Epithelial cell of prostate (primary cell): ENCODE data around the gene TC2N.
"Not testable (repeated sequence)": the region's sequence is repeated elsewhere in the genome, so short reads cannot be mapped to it uniquely, and the experiment has no call there.

Source experiments
- DNase-seq: peaks from one replicate; pipeline ENCODE4 v3.0.0-alpha.2; 2011; ENCODE audit warnings: low read depth, low spot score
- H3K27ac ChIP-seq: fragments of 450-650 bp; 2 replicates; pipeline ENCODE4 v1.5.1; 2017; ENCODE audit warnings: mild to moderate bottlenecking

The TC2N gene

GRCh38 chr14:91837076-91837475 lies 30.3 kb downstream of the TC2N start:
- peak overlapping the region; percentile 48 for H3K27ac ChIP-seq
- no peak for DNase-seq

GRCh38 chr14:91835920-91836843 lies 31.2 kb downstream of the TC2N start:
- peak; percentile 39 for DNase-seq
- H3K27ac ChIP-seq, result peak overlapping the region; percentile 48

GRCh38 chr14:91835197-91835919 lies 32.0 kb downstream of the TC2N start:
- H3K27ac ChIP-seq, result peak overlapping the region; percentile 48
- DNase-seq, result no peak

GRCh38 chr14:91834571-91834970 lies 32.8 kb downstream of the TC2N start:
- no peak for DNase-seq
- no peak overlapping the region for H3K27ac ChIP-seq

DNA sequence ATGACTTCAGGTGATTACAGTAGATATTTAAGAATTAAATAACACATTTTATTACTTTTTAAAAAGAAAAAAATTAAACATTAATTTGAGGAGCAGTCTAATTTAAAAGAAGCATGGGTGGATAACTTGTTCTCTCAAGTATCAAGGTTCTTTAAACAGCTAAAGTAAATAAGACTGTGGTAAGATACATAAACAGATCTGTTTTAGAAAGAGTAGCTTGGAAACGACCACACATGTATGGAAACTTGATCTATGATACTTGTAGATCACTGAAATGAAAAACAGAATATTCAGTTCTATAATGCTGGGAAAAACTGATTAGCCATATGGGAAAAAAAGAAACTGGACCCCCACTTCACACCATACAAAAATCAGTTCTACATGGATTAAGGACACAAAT lies 36.0 kb downstream of the TC2N start:
- no peak overlapping the region for H3K27ac ChIP-seq
- DNase-seq, result no peak

DNA sequence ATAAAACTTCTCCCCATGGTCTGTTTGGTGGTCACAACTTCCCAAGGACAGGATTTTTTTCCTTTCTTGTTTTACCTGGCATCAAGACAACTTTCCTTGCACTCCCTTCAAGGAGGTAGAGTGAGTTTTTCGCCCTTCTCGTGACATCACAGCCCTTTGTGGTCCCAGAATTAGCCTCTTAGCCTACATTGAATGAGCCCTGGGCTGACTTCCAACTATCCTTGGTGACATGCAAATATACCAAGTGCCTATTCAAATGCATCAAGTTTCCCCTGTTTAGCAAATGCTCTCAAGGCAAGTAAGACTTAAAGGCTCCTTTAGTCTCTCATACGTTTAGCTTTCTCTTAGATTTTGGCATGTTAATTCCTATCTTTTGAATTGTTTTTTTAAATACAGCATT lies 36.6 kb downstream of the TC2N start:
- no peak overlapping the region for H3K27ac ChIP-seq
- no peak for DNase-seq

- DNase-seq, result peak; percentile 10
- H3K27ac ChIP-seq, result peak overlapping the region; percentile 4
Observed at GRCh38 chr14:91829511-91829910, 37.8 kb downstream of the TC2N start.

DNA sequence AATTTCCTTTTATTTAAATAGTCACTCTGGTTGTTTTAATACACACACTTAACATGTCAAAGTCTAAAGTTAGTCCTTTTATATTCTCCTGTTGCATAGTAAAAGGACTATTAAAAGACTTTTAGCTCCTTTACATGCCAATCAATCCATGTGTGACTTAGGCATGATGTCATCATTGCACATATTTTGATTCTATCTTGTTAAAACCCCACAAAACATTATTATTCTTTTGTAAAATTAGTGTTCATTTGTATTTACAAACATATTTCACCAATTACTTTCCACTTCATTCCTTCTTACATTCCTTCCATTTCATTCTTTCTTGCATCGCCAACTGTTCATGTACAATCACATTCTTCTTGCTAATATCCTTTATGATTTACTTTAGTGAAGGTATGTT lies 39.6 kb downstream of the TC2N start:
- DNase-seq, result no peak
- no peak overlapping the region for H3K27ac ChIP-seq

DNA sequence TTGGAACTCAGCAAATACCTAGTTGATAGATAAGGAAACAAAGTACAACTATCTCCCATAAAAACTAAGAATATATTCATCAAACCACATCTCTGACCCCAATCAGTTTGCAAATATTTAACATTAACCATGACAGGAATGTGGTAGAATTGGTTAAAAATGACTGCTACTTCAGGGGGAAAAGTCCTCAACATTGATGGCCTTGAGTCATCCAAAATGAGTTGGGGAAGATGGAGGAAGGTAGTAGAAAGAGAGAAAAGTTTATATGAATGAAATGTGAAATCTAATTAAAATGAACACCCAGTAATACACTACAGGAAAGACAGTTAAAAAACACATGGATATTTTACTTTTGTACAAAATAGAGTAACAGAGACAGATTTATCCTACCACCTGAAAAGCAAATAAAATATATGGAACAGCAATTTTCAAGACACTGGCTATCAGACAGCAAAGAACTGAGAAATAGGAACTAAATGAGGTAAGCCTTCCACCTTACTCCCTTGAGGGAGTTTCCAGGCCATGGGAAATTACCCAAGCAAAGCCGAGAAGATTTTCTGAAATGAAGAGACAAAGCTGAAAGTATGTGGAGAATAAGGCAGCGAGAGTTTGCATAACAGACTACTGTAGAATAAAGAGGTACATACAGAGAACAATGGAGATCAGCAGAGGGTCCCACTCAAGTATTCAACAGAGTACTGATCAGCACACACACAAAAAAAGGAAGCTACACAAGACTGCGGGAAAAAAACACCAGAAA lies 49.6 kb downstream of the TC2N start:
- no peak overlapping the region for H3K27ac ChIP-seq
- DNase-seq, result no peak

DNA sequence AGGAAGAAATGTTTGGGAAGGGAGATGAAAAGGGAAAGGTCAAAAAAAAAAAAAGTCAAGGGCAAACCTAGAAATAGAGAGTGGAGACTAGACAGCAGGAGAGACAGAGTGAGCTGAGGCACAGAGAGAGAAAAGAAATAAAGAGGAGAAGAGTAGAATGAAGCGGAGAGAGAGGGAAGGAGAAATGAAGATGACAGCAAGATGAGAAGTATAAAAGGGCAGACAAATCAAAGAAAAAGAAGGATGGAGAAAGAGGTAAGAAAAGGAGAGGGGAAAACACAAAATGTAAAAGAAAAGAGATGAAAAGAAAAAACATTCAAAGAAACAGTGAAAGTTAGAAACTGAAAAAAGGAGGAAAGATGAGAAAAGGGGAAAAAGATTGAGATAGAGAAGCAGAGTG lies 53.0 kb downstream of the TC2N start:
- no peak overlapping the region for H3K27ac ChIP-seq
- no peak for DNase-seq

DNA sequence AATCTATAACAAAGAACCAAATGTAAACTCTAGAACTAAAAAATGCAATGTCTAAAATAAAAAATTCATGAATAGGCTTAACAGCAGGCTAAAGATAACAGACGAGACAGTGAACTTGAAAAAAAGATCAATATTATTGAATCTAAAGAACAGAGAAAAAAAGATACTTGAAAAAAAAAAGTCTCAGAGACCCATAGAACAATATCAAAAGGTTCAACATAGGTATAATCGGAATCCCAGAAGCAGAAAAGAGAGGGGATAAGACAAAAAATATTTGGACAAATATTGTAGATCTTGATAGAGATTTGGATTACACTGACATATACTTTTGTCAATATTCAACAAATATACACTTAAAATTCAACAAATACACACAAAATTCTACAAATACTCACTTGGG lies 56.6 kb downstream of the TC2N start:
- no peak for DNase-seq
- no peak overlapping the region for H3K27ac ChIP-seq

- H3K27ac ChIP-seq, result no peak overlapping the region
- DNase-seq, result no peak
Observed at GRCh38 chr14:91806716-91807115, 60.6 kb downstream of the TC2N start.

DNA sequence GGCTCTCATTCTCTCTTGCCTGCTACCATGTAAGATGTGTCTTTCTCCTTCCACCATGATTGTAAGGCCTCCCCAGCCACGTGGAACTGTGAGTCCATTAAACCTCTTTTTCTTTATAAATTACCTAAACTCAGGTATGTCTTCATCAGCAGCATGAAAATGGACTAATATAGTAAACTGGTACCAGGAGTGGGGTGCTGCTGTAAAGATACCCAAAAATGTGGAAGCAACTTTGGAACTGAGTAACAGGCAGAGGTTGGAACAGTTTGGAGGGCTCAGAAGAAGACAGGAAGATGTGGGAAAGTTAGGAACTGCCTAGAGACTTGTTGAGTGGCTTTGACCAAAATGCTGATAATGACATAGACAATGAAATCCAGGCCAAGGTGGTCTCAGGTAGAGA lies 61.2 kb downstream of the TC2N start:
- H3K27ac ChIP-seq, DNase-seq: not testable (repeated sequence)

- H3K27ac ChIP-seq, result no peak overlapping the region
- DNase-seq, result no peak
Observed at GRCh38 chr14:91805659-91806058, 61.7 kb downstream of the TC2N start.

DNA sequence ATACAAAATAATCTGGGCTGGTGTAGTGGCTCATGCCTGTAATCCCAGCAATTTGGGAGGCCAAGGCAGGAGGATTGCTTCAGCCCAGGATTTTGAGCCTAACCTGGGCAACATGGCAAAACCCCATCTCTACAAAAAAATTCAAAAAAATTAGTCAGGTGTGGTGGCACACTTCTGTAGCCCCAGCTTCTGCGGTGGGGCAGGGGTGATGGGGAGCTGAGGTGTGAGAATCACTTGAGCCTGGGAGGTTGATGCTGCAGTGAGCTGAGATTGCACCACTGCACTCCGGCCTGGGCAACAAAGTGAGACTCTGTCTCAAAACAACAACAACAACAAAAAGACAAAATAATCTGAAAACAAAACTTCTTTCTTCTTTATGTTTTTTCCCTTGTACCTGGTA lies 66.0 kb downstream of the TC2N start:
- no peak for DNase-seq
- no peak overlapping the region for H3K27ac ChIP-seq

GRCh38 chr14:91796617-91797347 lies 70.6 kb downstream of the TC2N start:
- no peak for DNase-seq
- H3K27ac ChIP-seq, result no peak overlapping the region

- no peak overlapping the region for H3K27ac ChIP-seq
- no peak for DNase-seq
Observed at GRCh38 chr14:91793704-91794103, 73.6 kb downstream of the TC2N start.

DNA sequence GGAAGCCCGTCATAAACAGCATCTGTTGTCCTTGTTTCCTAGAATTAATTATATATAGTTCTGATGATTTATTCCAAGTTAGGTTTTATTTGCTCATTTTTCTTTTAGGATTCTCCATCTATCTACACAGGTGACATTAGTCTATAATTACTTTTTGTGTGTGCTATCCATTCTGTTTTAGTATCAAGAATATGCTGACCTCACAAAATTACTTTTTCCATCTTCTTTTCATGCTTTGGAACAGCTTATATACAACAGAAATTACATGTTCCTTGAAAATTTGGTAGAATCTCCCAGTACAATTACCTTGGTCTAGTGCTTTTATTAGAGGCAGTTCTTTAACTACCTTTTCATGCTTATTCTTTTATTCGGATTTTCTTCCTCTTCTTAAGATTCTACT lies 81.1 kb downstream of the TC2N start:
- H3K27ac ChIP-seq, result no peak overlapping the region
- DNase-seq, result no peak

GRCh38 chr14:91780452-91780851 lies 86.9 kb downstream of the TC2N start:
- DNase-seq, result no peak
- no peak overlapping the region for H3K27ac ChIP-seq

DNA sequence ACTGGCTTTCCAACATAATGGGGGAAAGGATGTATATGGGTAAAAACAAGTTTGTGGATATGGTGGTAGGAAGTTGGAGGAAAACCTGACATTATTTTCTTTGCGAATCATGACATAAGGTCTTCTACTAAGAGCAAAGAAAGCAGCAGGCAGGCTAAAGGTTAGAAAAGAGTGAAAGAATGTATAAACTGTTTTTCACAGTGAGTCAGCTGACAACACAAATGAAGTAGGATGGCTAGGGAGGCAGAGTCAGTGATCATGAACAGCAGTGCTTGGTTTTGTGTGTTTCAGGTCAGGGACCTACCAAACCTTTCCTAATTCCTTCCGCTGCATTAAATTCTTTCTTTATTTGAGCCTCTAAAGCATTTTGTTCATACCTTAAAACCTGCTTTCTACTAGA lies 89.1 kb downstream of the TC2N start:
- no peak for DNase-seq

More for the DNA sequence above, 89.1 kb downstream of the TC2N start:
- no peak overlapping the region for H3K27ac ChIP-seq
